Peyer's patch (tissue), 4 donors: ENCODE results near the gene CBX5. TPM values are rescaled to one million over a fixed set of nuclear protein-coding genes. Genes with fewer than 3 reads are reported as not detected.

ENCODE experiments used
- DNase-seq, 3 donors: peaks; one replicate each; pipeline ENCODE4 v3.0.0-alpha.2; 2017 to 2019
- H3K27ac ChIP-seq, 4 donors: fragments of 200-600 bp; sonication (generic); one replicate each; pipeline ENCODE4 v1.5.1; 2016 to 2019
- H3K27me3 ChIP-seq, 2 donors: fragments of 200-600 bp; sonication (generic); one replicate each; pipeline ENCODE4 v1.5.1; 2019
- H3K36me3 ChIP-seq, 3 donors: fragments of 200-600 bp; sonication (generic); one replicate each; pipeline ENCODE4 v1.5.1; 2016 to 2019
- H3K4me1 ChIP-seq, 4 donors: fragments of 200-600 bp; sonication (generic); one replicate each; pipeline ENCODE4 v1.5.1; 2016 to 2019
- H3K4me3 ChIP-seq, 4 donors: fragments of 200-600 bp; sonication (generic); 1 replicate in 3 of 4; 2 replicates in 1 of 4; pipeline ENCODE4 v1.5.1; 2016 to 2019; ENCODE audit warnings: mild to moderate bottlenecking in 1 of 4
- H3K9me3 ChIP-seq, 4 donors: fragments of 200-600 bp; sonication (generic); one replicate each; pipeline ENCODE4 v1.5.1; 2016 to 2019; ENCODE audit warnings: mild to moderate bottlenecking in 1 of 4
- POLR2A ChIP-seq, 2 donors: fragments of 450-650 bp; IDR thresholded peaks; one replicate each; pipeline ENCODE4 v1.5.1; 2017; ENCODE audit warnings: antibody characterized with exemption in 2 of 2, mild to moderate bottlenecking in 2 of 2, moderate library complexity in 2 of 2
- total RNA-seq, 4 donors: library from RNA; depleted of rRNA; stranded (reverse); fragments of >200 nt; gene quantifications; one replicate each; pipeline ENCODE4 v1.1.0, GENCODE V29; 2016
- TF ChIP-seq, protein P1 (sequence below), 6 experiments: fragments of 450-650 bp in 4 of 6; fragments of 200-600 bp in 2 of 6; sonication (generic) in 1 of 6; IDR thresholded peaks; one replicate each; pipeline ENCODE4 v1.5.1; 2017 to 2019; ENCODE audit warnings: antibody characterized with exemption in 6 of 6, mild to moderate bottlenecking in 3 of 6, moderate library complexity in 1 of 6

CBX5 gene
- total RNA-seq, 4 donors from 2014 or later: 14.9 to 33.0 (median 20.4) TPM

DNA sequence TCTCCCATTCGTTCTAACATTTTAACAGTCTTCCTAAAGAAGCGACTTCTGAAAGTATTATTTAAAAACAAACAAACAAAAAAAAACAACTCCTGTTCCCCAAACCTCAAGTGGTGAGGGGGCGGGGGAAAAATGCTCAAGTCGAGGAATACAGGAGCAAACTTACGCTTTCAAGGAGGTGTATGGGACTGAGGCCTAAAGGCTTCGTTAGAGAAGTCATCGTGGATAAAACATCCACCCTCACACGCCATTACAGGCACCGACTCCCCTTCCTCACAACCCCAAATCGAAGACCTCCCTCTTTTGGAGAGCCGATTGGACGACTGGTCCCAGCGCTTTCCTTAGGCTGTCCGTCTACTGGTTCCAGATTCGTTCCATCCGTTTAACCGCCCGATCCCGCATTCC is 693 bp downstream of the CBX5 start:
- peak overlapping the region; percentile 64 to 77 (median 73) for H3K4me3 ChIP-seq
- H3K27ac ChIP-seq: peak overlapping the region; percentile 90 to 97 (median 95)
- H3K4me1 ChIP-seq: peaks cover 0 to 40% (median 22%) of the 10 kb centered on the region in 4 donors
- no peak for DNase-seq
- TF ChIP-seq, protein P1, sequence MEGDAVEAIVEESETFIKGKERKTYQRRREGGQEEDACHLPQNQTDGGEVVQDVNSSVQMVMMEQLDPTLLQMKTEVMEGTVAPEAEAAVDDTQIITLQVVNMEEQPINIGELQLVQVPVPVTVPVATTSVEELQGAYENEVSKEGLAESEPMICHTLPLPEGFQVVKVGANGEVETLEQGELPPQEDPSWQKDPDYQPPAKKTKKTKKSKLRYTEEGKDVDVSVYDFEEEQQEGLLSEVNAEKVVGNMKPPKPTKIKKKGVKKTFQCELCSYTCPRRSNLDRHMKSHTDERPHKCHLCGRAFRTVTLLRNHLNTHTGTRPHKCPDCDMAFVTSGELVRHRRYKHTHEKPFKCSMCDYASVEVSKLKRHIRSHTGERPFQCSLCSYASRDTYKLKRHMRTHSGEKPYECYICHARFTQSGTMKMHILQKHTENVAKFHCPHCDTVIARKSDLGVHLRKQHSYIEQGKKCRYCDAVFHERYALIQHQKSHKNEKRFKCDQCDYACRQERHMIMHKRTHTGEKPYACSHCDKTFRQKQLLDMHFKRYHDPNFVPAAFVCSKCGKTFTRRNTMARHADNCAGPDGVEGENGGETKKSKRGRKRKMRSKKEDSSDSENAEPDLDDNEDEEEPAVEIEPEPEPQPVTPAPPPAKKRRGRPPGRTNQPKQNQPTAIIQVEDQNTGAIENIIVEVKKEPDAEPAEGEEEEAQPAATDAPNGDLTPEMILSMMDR (IDR thresholded peaks at IDR 0.05): no peak
- TF ChIP-seq POLR2A (IDR thresholded peaks at IDR 0.05): no peak
- H3K9me3 ChIP-seq: no peaks in the 10 kb centered on the region
- peaks cover 0 to 25% (median 0%) of the 10 kb centered on the region in 3 donors for H3K36me3 ChIP-seq
- no peaks in the 10 kb centered on the region for H3K27me3 ChIP-seq

DNA sequence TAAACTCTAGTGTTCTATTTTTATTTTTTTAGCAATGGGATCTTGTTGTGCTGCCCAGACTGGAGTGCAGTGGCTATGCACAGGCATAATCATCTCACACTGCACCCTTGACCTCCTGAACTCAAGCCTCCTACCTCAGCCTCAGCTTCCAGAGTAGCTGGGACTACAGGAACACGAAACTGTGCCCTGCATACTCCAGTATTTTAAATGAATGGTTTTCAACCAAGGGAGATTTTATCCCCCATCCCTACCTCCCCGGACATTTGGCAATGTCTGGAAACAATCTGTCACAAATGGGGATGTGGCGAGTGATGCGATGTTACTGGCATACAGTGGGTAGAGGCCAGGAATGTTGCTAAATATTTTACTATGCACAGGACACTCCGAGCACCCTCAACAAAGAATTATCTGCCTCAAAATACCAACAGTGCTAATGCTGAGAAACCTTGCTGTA is 2.1 kb downstream of the CBX5 start:
- Histone ChIP-seq H3K4me1 (peaks cover 0 to 26% (median 13%) of the 10 kb centered on the region in 4 donors), H3K27ac (peak overlapping the region in 1 of 4 donors; percentile 13), H3K27me3 (no peaks in the 10 kb centered on the region), H3K36me3 (peaks cover 0 to 12% (median 0%) of the 10 kb centered on the region in 3 donors), H3K4me3 (peak overlapping the region in 1 of 4 donors; percentile 76), H3K9me3 (no peaks in the 10 kb centered on the region)
- DNase-seq: no peak
- TF ChIP-seq, protein P1 (IDR thresholded peaks at IDR 0.05): no peak
- TF ChIP-seq POLR2A (IDR thresholded peaks at IDR 0.05): no peak

DNA sequence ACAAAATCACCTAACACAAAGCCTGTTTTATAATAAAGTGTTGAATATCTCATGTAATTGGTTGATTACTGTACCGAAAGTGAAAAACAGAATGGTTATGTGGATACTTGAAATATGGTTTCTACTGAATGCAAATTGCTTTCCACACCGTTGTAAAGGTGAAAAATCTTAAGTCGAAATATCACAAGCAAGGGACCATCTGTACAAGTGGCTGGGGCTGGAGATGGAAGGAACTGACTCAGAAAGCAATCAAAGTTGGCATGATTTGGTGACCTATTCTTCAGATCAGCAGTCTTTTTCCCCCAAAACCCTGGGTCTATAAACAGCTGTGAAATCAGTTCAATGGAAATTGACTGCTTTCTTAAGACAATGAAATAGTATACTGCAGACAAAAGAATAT is 3.6 kb downstream of the CBX5 start:
- H3K27me3 ChIP-seq: no peaks in the 10 kb centered on the region
- H3K4me3 ChIP-seq: no peak overlapping the region
- H3K4me1 ChIP-seq: peaks cover 0 to 15% (median 6%) of the 10 kb centered on the region in 4 donors
- H3K36me3 ChIP-seq: no peaks in the 10 kb centered on the region
- no peak overlapping the region for H3K27ac ChIP-seq
- DNase-seq: no peak
- TF ChIP-seq POLR2A (IDR thresholded peaks at IDR 0.05): no peak
- TF ChIP-seq, protein P1 (IDR thresholded peaks at IDR 0.05): no peak
- no peaks in the 10 kb centered on the region for H3K9me3 ChIP-seq

DNA sequence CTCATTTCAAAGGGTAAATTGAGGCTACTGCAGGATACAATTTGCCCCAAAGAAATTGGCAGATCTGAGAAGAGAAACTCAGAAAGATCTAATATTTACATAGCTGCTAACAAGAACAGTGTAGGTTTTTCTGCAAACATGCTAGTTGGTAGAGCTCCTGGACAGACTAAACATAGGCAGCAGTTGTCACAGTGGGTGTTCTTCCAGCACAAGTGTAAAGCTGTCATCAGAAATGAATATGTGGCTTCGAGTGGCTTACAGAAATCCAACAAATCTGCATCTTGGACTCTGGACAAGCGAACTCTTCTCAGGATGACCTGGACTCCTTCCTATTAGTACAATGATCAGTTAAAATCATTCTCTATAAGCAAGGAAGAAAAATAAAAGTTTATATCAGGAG is 5.9 kb downstream of the CBX5 start:
- H3K4me3 ChIP-seq: no peak overlapping the region
- H3K27ac ChIP-seq: no peak overlapping the region
- H3K9me3 ChIP-seq: no peaks in the 10 kb centered on the region
- TF ChIP-seq, protein P1 (IDR thresholded peaks at IDR 0.05): no peak
- TF ChIP-seq POLR2A (IDR thresholded peaks at IDR 0.05): no peak
- H3K36me3 ChIP-seq: no peaks in the 10 kb centered on the region
- peaks cover 0 to 15% (median 6%) of the 10 kb centered on the region in 4 donors for H3K4me1 ChIP-seq
- DNase-seq: no peak
- H3K27me3 ChIP-seq: no peaks in the 10 kb centered on the region

DNA sequence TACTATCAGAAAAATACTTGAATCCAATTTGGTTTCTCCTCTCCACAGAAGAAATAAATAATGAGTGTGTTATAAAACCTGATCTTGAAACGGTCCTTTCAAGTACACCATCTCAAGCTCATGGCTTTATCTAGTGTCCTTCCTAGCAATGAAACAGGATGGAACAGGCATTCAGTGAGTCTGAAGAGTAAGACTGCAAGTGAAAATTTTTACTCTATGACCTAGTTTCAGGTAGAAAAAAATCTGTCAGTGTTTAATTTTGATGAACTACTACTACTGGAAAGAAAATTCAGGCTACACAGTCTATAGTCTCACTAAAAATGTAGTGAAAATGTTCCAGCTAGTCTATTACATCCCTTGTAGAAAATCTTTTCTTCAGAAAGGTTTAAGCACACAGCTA is 7.7 kb downstream of the CBX5 start:
- no peaks in the 10 kb centered on the region for H3K36me3 ChIP-seq
- no peak overlapping the region for H3K27ac ChIP-seq
- TF ChIP-seq POLR2A (IDR thresholded peaks at IDR 0.05): no peak
- TF ChIP-seq, protein P1 (IDR thresholded peaks at IDR 0.05): no peak
- no peak for DNase-seq
- H3K4me3 ChIP-seq: no peak overlapping the region
- H3K4me1 ChIP-seq: no peaks in the 10 kb centered on the region
- no peaks in the 10 kb centered on the region for H3K27me3 ChIP-seq
- H3K9me3 ChIP-seq: no peaks in the 10 kb centered on the region

DNA sequence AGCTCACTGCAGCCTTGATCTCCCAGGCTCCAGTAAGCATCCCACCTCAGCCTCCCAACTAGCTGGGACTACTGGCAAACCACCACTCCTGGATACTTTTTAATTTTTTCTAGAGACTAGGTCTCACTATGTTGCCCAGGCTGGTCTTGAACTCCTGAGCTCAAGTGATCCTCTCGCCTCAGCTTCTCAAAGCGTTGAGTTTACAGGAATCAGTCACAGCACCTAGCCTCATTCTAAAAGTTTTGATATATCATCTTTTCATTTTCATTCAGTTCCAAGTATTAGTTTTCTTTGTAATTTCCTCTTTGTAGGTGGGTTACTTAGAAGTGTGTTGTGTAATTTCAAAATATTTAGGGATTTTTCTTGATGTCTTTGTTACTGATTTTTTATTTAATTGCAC is 9.6 kb downstream of the CBX5 start:
- TF ChIP-seq, protein P1 (IDR thresholded peaks at IDR 0.05): no peak
- no peak for TF ChIP-seq POLR2A (IDR thresholded peaks at IDR 0.05)

More for the DNA sequence above, 9.6 kb downstream of the CBX5 start:
- no peak overlapping the region for H3K27ac ChIP-seq
- H3K4me3 ChIP-seq: no peak overlapping the region
- no peaks in the 10 kb centered on the region for H3K27me3 ChIP-seq
- no peaks in the 10 kb centered on the region for H3K4me1 ChIP-seq
- no peak for DNase-seq
- no peaks in the 10 kb centered on the region for H3K9me3 ChIP-seq
- H3K36me3 ChIP-seq: no peaks in the 10 kb centered on the region
